Bronchial epithelial cell (primary cell): ENCODE results near the gene ART4. TPM values are rescaled to one million over a fixed set of nuclear protein-coding genes. Genes with fewer than 3 reads are reported as not detected.

ENCODE experiments used
- DNase-seq: peaks from one replicate; pipeline ENCODE4 v3.0.0-alpha.2; 2010; ENCODE audit warnings: low read depth
- FAIRE-seq: peaks from 2 replicates; lab custom pipeline; 2011; peaks lifted over from hg19 to GRCh38; lab: Jason Lieb, UNC
- H3K27me3 ChIP-seq: 2 replicates; pipeline ENCODE4 v1.5.1; 2011; ENCODE audit warnings: low read length; ENCODE audit not compliant: control insufficient read depth, insufficient read depth
- H3K36me3 ChIP-seq: 2 replicates; pipeline ENCODE4 v1.5.1; 2011; ENCODE audit warnings: low read length; ENCODE audit not compliant: control insufficient read depth, insufficient read depth
- H3K4me3 ChIP-seq: 2 replicates; pipeline ENCODE4 v1.5.1; 2011; ENCODE audit warnings: mild to moderate bottlenecking, low read depth, low read length, control low read depth
- total RNA-seq: library from RNA; depleted of rRNA; stranded (reverse); fragments of >200 nt; gene quantifications from 2 replicates; pipeline ENCODE4 v1.2.1, GENCODE V29; 2014
- TF ChIP-seq, protein P1 (sequence below): IDR thresholded peaks from 2 replicates; pipeline ENCODE4 v1.5.1; 2011; ENCODE audit warnings: mild to moderate bottlenecking, moderate library complexity, low read length, control low read depth, inconsistent platforms; ENCODE audit not compliant: insufficient read depth, severe bottlenecking

ART4 gene
- total RNA-seq, 1 donor from 2014 or later: not detected

DNA sequence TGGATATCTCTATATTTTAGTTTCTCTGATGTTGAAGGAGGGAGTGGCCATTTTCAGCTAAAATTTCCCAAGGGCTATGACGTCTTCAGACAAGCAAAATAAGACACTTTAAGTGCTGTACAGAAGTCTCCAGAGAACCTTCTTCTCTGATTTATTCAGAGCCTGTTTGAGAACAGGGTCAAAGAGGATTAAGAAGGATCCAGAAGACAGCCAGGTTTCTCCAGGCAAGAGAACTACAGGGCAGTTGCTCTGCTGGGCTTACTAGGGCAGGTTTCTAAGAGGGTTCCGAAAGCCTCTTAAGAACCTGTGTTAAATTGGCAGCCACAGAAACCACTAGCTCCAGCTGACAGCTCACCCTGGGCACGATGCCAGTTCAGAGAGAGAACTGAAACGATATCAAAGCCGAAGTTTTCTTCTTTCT lies 41.1 kb upstream of the ART4 start:
- no peaks in the 10 kb centered on the region for H3K36me3 ChIP-seq
- no peaks in the 10 kb centered on the region for H3K27me3 ChIP-seq
- FAIRE-seq: no peak
- peak; percentile 65 for DNase-seq
- H3K4me3 ChIP-seq: no peak overlapping the region
- TF ChIP-seq, protein P1, sequence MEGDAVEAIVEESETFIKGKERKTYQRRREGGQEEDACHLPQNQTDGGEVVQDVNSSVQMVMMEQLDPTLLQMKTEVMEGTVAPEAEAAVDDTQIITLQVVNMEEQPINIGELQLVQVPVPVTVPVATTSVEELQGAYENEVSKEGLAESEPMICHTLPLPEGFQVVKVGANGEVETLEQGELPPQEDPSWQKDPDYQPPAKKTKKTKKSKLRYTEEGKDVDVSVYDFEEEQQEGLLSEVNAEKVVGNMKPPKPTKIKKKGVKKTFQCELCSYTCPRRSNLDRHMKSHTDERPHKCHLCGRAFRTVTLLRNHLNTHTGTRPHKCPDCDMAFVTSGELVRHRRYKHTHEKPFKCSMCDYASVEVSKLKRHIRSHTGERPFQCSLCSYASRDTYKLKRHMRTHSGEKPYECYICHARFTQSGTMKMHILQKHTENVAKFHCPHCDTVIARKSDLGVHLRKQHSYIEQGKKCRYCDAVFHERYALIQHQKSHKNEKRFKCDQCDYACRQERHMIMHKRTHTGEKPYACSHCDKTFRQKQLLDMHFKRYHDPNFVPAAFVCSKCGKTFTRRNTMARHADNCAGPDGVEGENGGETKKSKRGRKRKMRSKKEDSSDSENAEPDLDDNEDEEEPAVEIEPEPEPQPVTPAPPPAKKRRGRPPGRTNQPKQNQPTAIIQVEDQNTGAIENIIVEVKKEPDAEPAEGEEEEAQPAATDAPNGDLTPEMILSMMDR: no peak

- H3K27me3 ChIP-seq: no peaks in the 10 kb centered on the region
- DNase-seq: no peak
- TF ChIP-seq, protein P1: no peak
- FAIRE-seq: no peak
- H3K36me3 ChIP-seq: no peaks in the 10 kb centered on the region
- H3K4me3 ChIP-seq: no peak overlapping the region
Measured at GRCh38 chr12:14883686-14884085, 40.4 kb upstream of the ART4 start.

DNA sequence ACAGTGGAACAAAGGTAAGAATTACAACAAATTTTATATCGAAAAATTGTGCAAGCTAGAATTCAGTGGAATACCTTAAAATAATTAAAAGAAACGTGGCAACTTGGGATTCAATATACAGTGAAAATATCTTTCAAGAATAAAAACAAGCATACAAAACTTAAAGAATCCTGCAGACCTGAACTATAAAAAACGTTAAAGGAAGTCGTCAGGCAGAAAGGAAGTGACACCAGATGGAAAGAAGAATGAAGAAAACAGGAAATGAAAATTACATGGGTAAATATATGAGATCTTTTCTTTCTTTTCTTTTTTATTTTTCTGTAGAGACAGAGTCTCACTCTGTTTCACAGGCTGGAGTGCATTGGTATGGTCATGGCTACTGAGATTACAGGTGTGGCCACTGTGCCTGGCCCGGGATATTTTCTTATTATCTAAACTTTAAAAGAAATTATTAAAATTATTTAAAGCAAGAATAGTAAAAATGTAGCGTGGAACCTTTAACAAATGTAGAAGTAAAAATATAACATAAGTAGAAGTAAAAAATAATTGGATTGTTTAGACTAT lies 37.6 kb upstream of the ART4 start:
- Histone ChIP-seq H3K36me3 (no peaks in the 10 kb centered on the region), H3K4me3 (no peak overlapping the region), H3K27me3 (no peaks in the 10 kb centered on the region)
- DNase-seq: no peak
- no peak for FAIRE-seq
- TF ChIP-seq, protein P1: no peak

- FAIRE-seq (no peak), DNase-seq (no peak)
- TF ChIP-seq, protein P1: no peak
- no peaks in the 10 kb centered on the region for H3K27me3 ChIP-seq
- H3K4me3 ChIP-seq: no peak overlapping the region
- no peaks in the 10 kb centered on the region for H3K36me3 ChIP-seq
Measured at GRCh38 chr12:14879222-14879933, 36.1 kb upstream of the ART4 start.

DNA sequence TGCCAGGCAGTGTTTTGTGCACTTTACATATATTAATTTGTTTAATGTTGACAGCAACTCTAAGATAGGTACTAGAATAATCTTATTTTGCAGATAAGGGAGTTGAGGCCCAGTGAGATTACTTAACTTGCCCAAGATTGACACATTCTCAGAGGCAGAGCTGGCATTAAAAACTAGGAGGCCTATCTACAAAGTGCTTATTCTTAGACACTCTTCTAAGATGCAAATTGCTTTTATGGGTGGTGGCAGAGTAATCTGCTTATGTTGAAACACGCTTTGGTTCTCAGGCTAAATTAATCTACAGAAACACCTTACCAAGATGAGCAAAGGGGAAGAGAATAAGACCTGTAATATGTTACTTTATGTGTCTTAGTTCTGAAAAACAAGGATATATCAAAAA lies 35.2 kb upstream of the ART4 start:
- DNase-seq (no peak), FAIRE-seq (no peak)
- Histone ChIP-seq H3K36me3 (no peaks in the 10 kb centered on the region), H3K4me3 (no peak overlapping the region), H3K27me3 (no peaks in the 10 kb centered on the region)
- TF ChIP-seq, protein P1: no peak
